ENCODE results near the gene MRPL14. TPM values are rescaled to one million over a fixed set of nuclear protein-coding genes. Genes with fewer than 3 reads are reported as not detected.

The MRPL14 gene
- total RNA-seq, 1 experiment from 2014 or later, result 103 TPM

- Mint-ChIP-seq H3K4me3 (ENCODE audit: low read depth, unreplicated experiment) (no peak overlapping the region), H3K27ac (ENCODE audit: unreplicated experiment) (no peak overlapping the region), H3K9me3 (ENCODE audit: low read depth, unreplicated experiment) (no peaks in the 10 kb centered on the region), H3K27me3 (ENCODE audit: unreplicated experiment) (no peaks in the 10 kb centered on the region), H3K4me1 (ENCODE audit: low read depth, unreplicated experiment) (peaks cover 35% of the 10 kb centered on the region), H3K36me3 (ENCODE audit: insufficient read depth, unreplicated experiment) (peaks cover 21% of the 10 kb centered on the region)
- DNase-seq, result no peak
- intact Hi-C loops (cut with micrococcal nuclease; ENCODE audit: unreplicated experiment), result no loop called here
- BruUV-seq (replicated peaks), result no TSS peak
- TF ChIP-seq, protein P1, sequence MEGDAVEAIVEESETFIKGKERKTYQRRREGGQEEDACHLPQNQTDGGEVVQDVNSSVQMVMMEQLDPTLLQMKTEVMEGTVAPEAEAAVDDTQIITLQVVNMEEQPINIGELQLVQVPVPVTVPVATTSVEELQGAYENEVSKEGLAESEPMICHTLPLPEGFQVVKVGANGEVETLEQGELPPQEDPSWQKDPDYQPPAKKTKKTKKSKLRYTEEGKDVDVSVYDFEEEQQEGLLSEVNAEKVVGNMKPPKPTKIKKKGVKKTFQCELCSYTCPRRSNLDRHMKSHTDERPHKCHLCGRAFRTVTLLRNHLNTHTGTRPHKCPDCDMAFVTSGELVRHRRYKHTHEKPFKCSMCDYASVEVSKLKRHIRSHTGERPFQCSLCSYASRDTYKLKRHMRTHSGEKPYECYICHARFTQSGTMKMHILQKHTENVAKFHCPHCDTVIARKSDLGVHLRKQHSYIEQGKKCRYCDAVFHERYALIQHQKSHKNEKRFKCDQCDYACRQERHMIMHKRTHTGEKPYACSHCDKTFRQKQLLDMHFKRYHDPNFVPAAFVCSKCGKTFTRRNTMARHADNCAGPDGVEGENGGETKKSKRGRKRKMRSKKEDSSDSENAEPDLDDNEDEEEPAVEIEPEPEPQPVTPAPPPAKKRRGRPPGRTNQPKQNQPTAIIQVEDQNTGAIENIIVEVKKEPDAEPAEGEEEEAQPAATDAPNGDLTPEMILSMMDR (IDR thresholded peaks at IDR 0.05; ENCODE audit: unreplicated experiment), result no peak
- CTCF ChIA-PET, result interaction anchor here (0.8 to 1.2 kb wide), 2 partner anchors 19 to 54 kb away, joined by 3 read pairs; no protein-coding TSS in a partner anchor
These were observed 60.7 kb downstream of the MRPL14 start for GRCh38 chr6:44066394-44067172.

- no peak overlapping the region for H3K27ac Mint-ChIP-seq (ENCODE audit: unreplicated experiment)
- TF ChIP-seq, protein P1 (IDR thresholded peaks at IDR 0.05; ENCODE audit: unreplicated experiment), result no peak
- H3K4me3 Mint-ChIP-seq (ENCODE audit: low read depth, unreplicated experiment), result no peak overlapping the region
- intact Hi-C loops (cut with micrococcal nuclease; ENCODE audit: unreplicated experiment), result no loop called here
- peaks cover 35% of the 10 kb centered on the region for H3K4me1 Mint-ChIP-seq (ENCODE audit: low read depth, unreplicated experiment)
- H3K27me3 Mint-ChIP-seq (ENCODE audit: unreplicated experiment), result no peaks in the 10 kb centered on the region
- no peaks in the 10 kb centered on the region for H3K9me3 Mint-ChIP-seq (ENCODE audit: low read depth, unreplicated experiment)
- H3K36me3 Mint-ChIP-seq (ENCODE audit: insufficient read depth, unreplicated experiment), result peaks cover 15% of the 10 kb centered on the region
- CTCF ChIA-PET, result interaction anchor here (0.7 to 1.6 kb wide), 6 partner anchors 15 to 139 kb away, joined by 3 to 6 read pairs (median 4); no protein-coding TSS in a partner anchor
- BruUV-seq (replicated peaks), result no TSS peak
- no peak for DNase-seq
These were observed 61.7 kb downstream of the MRPL14 start for GRCh38 chr6:44065443-44066140.

GRCh38 chr6:44064948-44065272 is 62.3 kb downstream of the MRPL14 start:
- TF ChIP-seq, protein P1 (IDR thresholded peaks at IDR 0.05; ENCODE audit: unreplicated experiment), result no peak

GRCh38 chr6:44064089-44064947 is 62.9 kb downstream of the MRPL14 start:
- peaks cover 15% of the 10 kb centered on the region for H3K36me3 Mint-ChIP-seq (ENCODE audit: insufficient read depth, unreplicated experiment)
- TF ChIP-seq, protein P1 (IDR thresholded peaks at IDR 0.05; ENCODE audit: unreplicated experiment), result no peak
- H3K9me3 Mint-ChIP-seq (ENCODE audit: low read depth, unreplicated experiment), result peaks cover 4% of the 10 kb centered on the region
- H3K4me3 Mint-ChIP-seq (ENCODE audit: low read depth, unreplicated experiment), result peak overlapping the region; percentile 1
- peak overlapping the region; percentile 63 for H3K27ac Mint-ChIP-seq (ENCODE audit: unreplicated experiment)
- intact Hi-C loops (cut with micrococcal nuclease; ENCODE audit: unreplicated experiment), result no loop called here
- H3K4me1 Mint-ChIP-seq (ENCODE audit: low read depth, unreplicated experiment), result peaks cover 40% of the 10 kb centered on the region
- CTCF ChIA-PET, result interaction anchor here (0.6 to 1.7 kb wide), 17 partner anchors 9 to 340 kb away, joined by 3 to 10 read pairs (median 4); no protein-coding TSS in a partner anchor
- BruUV-seq (replicated peaks), result no TSS peak
- peak; percentile 88 for DNase-seq
- no peaks in the 10 kb centered on the region for H3K27me3 Mint-ChIP-seq (ENCODE audit: unreplicated experiment)

More at GRCh38 chr6:44064948-44065272, 62.3 kb downstream of the MRPL14 start:
- DNase-seq, result no peak
- peaks cover 35% of the 10 kb centered on the region for H3K4me1 Mint-ChIP-seq (ENCODE audit: low read depth, unreplicated experiment)
- no peak overlapping the region for H3K4me3 Mint-ChIP-seq (ENCODE audit: low read depth, unreplicated experiment)
- CTCF ChIA-PET, result interaction anchor here (0.6 to 1.6 kb wide), 13 partner anchors 12 to 340 kb away, joined by 3 to 7 read pairs (median 4); no protein-coding TSS in a partner anchor
- intact Hi-C loops (cut with micrococcal nuclease; ENCODE audit: unreplicated experiment), result no loop called here
- peaks cover 2% of the 10 kb centered on the region for H3K9me3 Mint-ChIP-seq (ENCODE audit: low read depth, unreplicated experiment)
- peak overlapping the region; percentile 63 for H3K27ac Mint-ChIP-seq (ENCODE audit: unreplicated experiment)
- BruUV-seq (replicated peaks), result no TSS peak
- H3K27me3 Mint-ChIP-seq (ENCODE audit: unreplicated experiment), result no peaks in the 10 kb centered on the region
- peaks cover 15% of the 10 kb centered on the region for H3K36me3 Mint-ChIP-seq (ENCODE audit: insufficient read depth, unreplicated experiment)

Measured in Calu3 (cell line).